Heart right ventricle (tissue), 16 donors: ENCODE measurements around the gene CTAGE6. TPM values are rescaled to one million over a fixed set of nuclear protein-coding genes. Genes with fewer than 3 reads are reported as not detected.
"Not testable (repeated sequence)": the region's sequence is repeated elsewhere in the genome, so short reads cannot be mapped to it uniquely, and the experiment has no call there.

Source experiments
- ATAC-seq, 8 donors: fragments of 200-7000 bp; cut with Tn5 transposase; one replicate each; pipeline ENCODE4 v1.9.1; 2020; ENCODE audit warnings: mild to moderate bottlenecking in 8 of 8, moderate library complexity in 8 of 8, moderate number of reproducible peaks in 1 of 8
- DNase-seq, 2 donors: peaks; one replicate each; pipeline ENCODE4 v3.0.0-alpha.2; 2020
- H3K27ac ChIP-seq, 10 donors: fragments of 200-600 bp; sonication (generic) in 2 of 10; one replicate each; pipeline versions ENCODE4 v1.5.0 to v1.8.0; 2020 to 2022; ENCODE audit warnings: mild to moderate bottlenecking in 3 of 10
- H3K27me3 ChIP-seq, 7 donors: fragments of 200-600 bp; one replicate each; pipeline ENCODE4 v1.8.0; 2021 to 2022; ENCODE audit warnings: mild to moderate bottlenecking in 2 of 7
- H3K36me3 ChIP-seq, 9 donors: fragments of 200-600 bp; sonication (generic) in 1 of 9; one replicate each; pipeline versions ENCODE4 v1.5.0 to v1.8.0; 2020 to 2022; ENCODE audit warnings: mild to moderate bottlenecking in 2 of 9
- H3K4me1 ChIP-seq, 9 donors: fragments of 200-600 bp; sonication (generic) in 1 of 9; one replicate each; pipeline versions ENCODE4 v1.5.0 to v1.8.0; 2020 to 2022; ENCODE audit warnings: mild to moderate bottlenecking in 4 of 9
- H3K4me3 ChIP-seq, 10 donors: fragments of 200-600 bp; sonication (generic) in 2 of 10; one replicate each; pipeline versions ENCODE4 v1.5.0 to v1.8.0; 2020 to 2022; ENCODE audit warnings: mild to moderate bottlenecking in 7 of 10, moderate library complexity in 2 of 10
- H3K9me3 ChIP-seq, 11 donors: fragments of 200-600 bp in 10 of 11; sonication (generic) in 2 of 11; one replicate each; pipeline versions ENCODE4 v1.5.0 to v1.8.0; 2013 to 2022; ENCODE audit warnings: mild to moderate bottlenecking in 2 of 11, control low read depth in 1 of 11, moderate library complexity in 1 of 11
- CTCF ChIP-seq, 9 donors: fragments of 200-600 bp; sonication (generic) in 2 of 9; IDR thresholded peaks; one replicate each; pipeline versions ENCODE4 v1.5.0 to v1.8.0; 2021 to 2022; ENCODE audit warnings: antibody characterized with exemption in 9 of 9, mild to moderate bottlenecking in 5 of 9, moderate library complexity in 1 of 9
- WGBS, 2 donors: extraction: QIAGEN DNeasy Blood & Tissue Kit; methylation state at CpG; one replicate each; pipeline ENCODE4 v1.1.7; 2013; ENCODE audit warnings: inconsistent platforms in 1 of 2; 5-methylcytosine and 5-hydroxymethylcytosine counted together
- intact Hi-C, 10 donors: fragments of 100-400 bp; cut with DNase I; formaldehyde crosslinking; loops; one replicate each; pipeline versions ENCODE4 v1.11.1 to v1.14.2; 2022
- polyA plus RNA-seq, 2 donors: library from polyadenylated mRNA; stranded (reverse); fragments of 200-250 nt; gene quantifications; one replicate each; pipeline ENCODE4 v1.2.3, GENCODE V29; 2013
- total RNA-seq, 10 donors: library from RNA; stranded (reverse); fragmentation: NEBNext Ultra II Directional in 3 of 10; extraction: Animal tissue kit (Norgen Biotek cat#: 25700) in 3 of 10; gene quantifications; one replicate each; pipeline versions ENCODE4 v1.2.1 to v1.2.4, GENCODE V29; 2021 to 2023
- donor health status: Arrhythmogenic right ventricular cardiomyopathy.
- donor health status: ischemic (EF 13 %, LVEDD 7.1; RV severe dilation, severe dysfunction).
- donor health status: healthy with polysubstance abuse.
- donor health status: DM: no; HTN: yes; CAD: no.
- donor health status: DM: no; HTN: no; CAD: no.
- donor health status: ischemic (EF 25% LVEDD 6.9; RV normal size, moderate dysfunction).
- donor health status: ischemic (EF 25% LVEDD 5.7; RV mildly dilated, moderate dysfunction).
- donor health status: healthy.
- donor health status: DM: yes; HTN: yes; CAD: no.
- donor health status: Ischemic cardiomyopathy.
- donor health status: ischemic (EF 35%, LVEDD 5.7; RV mildly dilated, moderate dysfunction).
- donor health status: nonischemic (EF 11% LVEDD 7.7; RV severe dilation, severe dysfunction).
- donor health status: DM: yes; HTN: yes; CAD: no.
- donor health status: PGD.
- donor health status: ischemic (EF 29% LVEDD 5.4; RV normal size, mild dysfunction).
- donor health status: nonischemic (EF 23%, LVEDD 6.1; RV moderate dilation, normal function).

CTAGE6 gene
- total and polyA plus RNA-seq, 12 donors, result 0.17 to 0.30 (median 0.22) TPM; not detected in 9

DNA sequence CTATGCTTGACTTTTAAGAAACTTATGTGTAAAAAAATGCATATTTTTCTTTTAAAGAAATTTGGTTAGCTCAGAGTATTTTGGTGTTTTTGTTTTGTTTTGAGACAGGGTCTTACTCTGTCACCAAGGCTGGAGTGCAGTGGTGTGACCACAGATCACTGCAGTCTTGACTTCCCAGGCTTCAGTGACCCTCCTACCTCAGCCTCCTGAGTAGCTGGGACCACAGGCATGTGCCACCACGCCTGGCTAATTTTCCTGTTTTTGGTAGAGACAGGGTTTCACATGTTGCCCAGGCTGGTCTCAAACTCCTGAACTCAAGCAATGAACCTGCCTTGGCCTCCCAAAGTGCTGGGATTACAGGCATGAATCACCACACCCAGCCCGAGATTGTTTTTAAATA is 10.0 kb upstream of the CTAGE6 start:
- H3K4me3 ChIP-seq, ATAC-seq, H3K27ac ChIP-seq, H3K36me3 ChIP-seq, DNase-seq, H3K27me3 ChIP-seq, H3K4me1 ChIP-seq, intact Hi-C loops, H3K9me3 ChIP-seq: not testable (repeated sequence)
- WGBS, 2 donors, result 73 to 88% methylated on average over 2 of the region's 2 CpGs

DNA sequence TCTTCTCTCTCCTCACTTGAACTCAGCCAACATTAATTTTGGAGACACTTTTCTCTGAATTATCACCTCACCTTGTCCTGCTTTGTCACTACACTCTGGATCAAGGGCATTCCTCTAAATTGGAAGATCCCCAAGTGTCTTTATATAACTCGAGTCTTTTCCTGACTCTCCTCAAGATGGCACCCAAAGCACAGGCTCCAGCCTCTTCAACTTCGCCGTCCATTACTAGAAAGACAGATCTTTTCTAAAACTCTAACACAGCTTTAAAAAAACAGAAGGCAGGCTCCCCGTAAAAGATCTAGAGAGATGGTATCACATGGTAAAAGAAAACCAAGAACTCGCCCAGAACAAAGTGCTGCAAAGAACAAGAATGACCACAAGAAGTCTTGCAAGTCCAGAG is 8.2 kb upstream of the CTAGE6 start:
- WGBS, 2 donors, result 5% methylated on average over 1 of the region's 5 CpGs; no CpG with 5 or more reads in 1 of the 2 donors
- intact Hi-C loops, result not testable (repeated sequence)

DNA sequence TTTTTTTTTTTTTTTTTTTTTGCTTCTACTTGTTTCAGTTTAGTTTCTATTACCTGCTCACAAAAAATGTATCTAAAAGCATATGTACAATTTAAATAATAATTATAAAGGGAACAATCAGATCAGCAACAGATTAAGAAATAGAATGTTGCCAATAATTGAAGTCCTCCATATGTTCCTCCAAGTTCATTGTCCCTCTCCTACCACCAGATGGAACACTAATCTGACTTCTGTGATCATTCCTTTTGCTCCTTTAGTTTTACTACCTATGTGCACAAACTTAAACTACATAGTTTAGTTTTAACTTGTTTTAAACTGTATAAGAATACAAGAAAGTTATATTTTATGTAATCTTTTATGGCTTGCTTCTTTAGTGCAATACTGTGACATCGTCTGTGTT is 5.6 kb upstream of the CTAGE6 start:
- H3K27me3 ChIP-seq, DNase-seq, H3K27ac ChIP-seq, H3K4me1 ChIP-seq, H3K4me3 ChIP-seq, H3K36me3 ChIP-seq, intact Hi-C loops, H3K9me3 ChIP-seq, ATAC-seq: not testable (repeated sequence)
- no CpG with 5 or more reads among the region's 1 CpG for WGBS, 2 donors

More for the DNA sequence above, 8.2 kb upstream of the CTAGE6 start:
- not testable (repeated sequence) for H3K27ac ChIP-seq, H3K4me1 ChIP-seq, H3K4me3 ChIP-seq, H3K27me3 ChIP-seq, DNase-seq, H3K36me3 ChIP-seq, H3K9me3 ChIP-seq
- ATAC-seq, result peak in 7 of 8 donors; percentile 78 to 91 (median 89)

GRCh38 chr7:143745340-143745739 is 12.2 kb downstream of the CTAGE6 start:
- H3K4me3 ChIP-seq, intact Hi-C loops, H3K4me1 ChIP-seq, H3K9me3 ChIP-seq, H3K27me3 ChIP-seq, H3K36me3 ChIP-seq, H3K27ac ChIP-seq, DNase-seq: not testable (repeated sequence)
- ATAC-seq, result peak in 1 of 8 donors; percentile 9
- WGBS, 2 donors, result 79 to 86% methylated on average over 2 of the region's 4 CpGs

DNA sequence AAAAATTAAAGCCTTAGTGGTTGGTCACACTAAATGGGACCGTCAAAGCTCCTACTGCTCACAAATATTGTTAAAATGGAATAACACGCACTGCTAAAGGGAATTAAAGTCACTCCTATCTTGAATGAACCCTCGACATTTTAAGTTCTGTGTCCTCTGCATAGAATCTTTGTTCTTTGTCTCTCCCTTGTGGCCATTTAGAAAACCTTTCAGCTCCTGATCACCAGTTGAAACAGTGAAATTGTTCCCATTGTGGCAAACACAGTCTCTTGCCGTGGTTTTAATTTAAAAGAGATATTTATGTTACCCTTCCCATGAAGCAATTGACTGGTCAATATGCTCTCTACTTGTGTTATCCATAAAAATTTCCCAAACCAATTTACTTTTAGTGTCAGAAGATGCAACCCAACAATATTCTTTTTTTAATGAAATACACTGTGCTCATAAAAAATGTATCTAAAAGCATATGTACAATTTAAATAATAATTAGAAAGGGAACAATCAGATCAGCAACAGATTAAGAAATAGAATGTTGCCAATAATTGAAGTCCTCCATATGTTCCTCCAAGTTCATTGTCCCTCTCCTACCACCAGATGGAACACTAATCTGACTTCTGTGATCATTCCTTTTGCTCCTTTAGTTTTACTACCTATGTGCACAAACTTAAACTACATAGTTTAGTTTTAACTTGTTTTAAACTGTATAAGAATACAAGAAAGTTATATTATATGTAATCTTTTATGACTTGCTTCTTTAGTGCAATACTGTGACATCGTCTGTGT is 20.3 kb downstream of the CTAGE6 start:
- DNase-seq, H3K27me3 ChIP-seq, H3K4me1 ChIP-seq, H3K27ac ChIP-seq, intact Hi-C loops, H3K36me3 ChIP-seq, H3K4me3 ChIP-seq, H3K9me3 ChIP-seq: not testable (repeated sequence)
- ATAC-seq, result peak in 3 of 8 donors; percentile 63 to 71 (median 65)
- 22 to 29% methylated on average over 5 of the region's 5 CpGs for WGBS, 2 donors
- peak in 8 of 9 donors; percentile 8 to 79 (median 58) for TF ChIP-seq CTCF (IDR thresholded peaks at IDR 0.05)

GRCh38 chr7:143735962-143736361 is 21.5 kb downstream of the CTAGE6 start:
- no peaks in the 10 kb centered on the region for H3K9me3 ChIP-seq
- WGBS, 2 donors, result 92 to 96% methylated on average over 4 of the region's 4 CpGs
- peaks cover 0 to 3% (median 0%) of the 10 kb centered on the region in 9 donors for H3K4me1 ChIP-seq
- H3K36me3 ChIP-seq, result no peaks in the 10 kb centered on the region
- ATAC-seq (no peak), DNase-seq (no peak)
- no peak overlapping the region for H3K4me3 ChIP-seq
- H3K27ac ChIP-seq, result no peak overlapping the region
- intact Hi-C loops, result no loop called here
- no peak for TF ChIP-seq CTCF (IDR thresholded peaks at IDR 0.05)
- H3K27me3 ChIP-seq, result no peaks in the 10 kb centered on the region
